Small intestine (tissue), 7 donors: ENCODE measurements around the gene PYGM. TPM values are rescaled to one million over a fixed set of nuclear protein-coding genes. Genes with fewer than 3 reads are reported as not detected.

Experiments used
- DNase-seq, 2 donors: peaks; one replicate each; pipeline versions ENCODE4 v3.0.0 to v3.0.0-alpha.2; 2013
- FAIRE-seq: peaks from 2 replicates; lab custom pipeline; 2012; peaks lifted over from hg19 to GRCh38; lab: Jason Lieb, UNC
- H3K27ac ChIP-seq, 3 donors: one replicate each; pipeline ENCODE4 v1.5.1; 2013; ENCODE audit warnings: low read length in 2 of 3, mild to moderate bottlenecking in 2 of 3, control low read depth in 1 of 3, inconsistent platforms in 1 of 3, low read depth in 1 of 3, moderate library complexity in 1 of 3
- H3K27me3 ChIP-seq, 3 donors: one replicate each; pipeline ENCODE4 v1.6.1; 2013; ENCODE audit warnings: low read length in 3 of 3, inconsistent platforms in 1 of 3; ENCODE audit not compliant: control insufficient read depth in 3 of 3, insufficient read depth in 3 of 3
- H3K36me3 ChIP-seq, 3 donors: one replicate each; pipeline ENCODE4 v1.6.1; 2013; ENCODE audit warnings: low read length in 3 of 3, inconsistent platforms in 1 of 3, low read depth in 1 of 3, mild to moderate bottlenecking in 1 of 3, moderate library complexity in 1 of 3; ENCODE audit not compliant: control insufficient read depth in 3 of 3, insufficient read depth in 2 of 3
- H3K4me1 ChIP-seq, 3 donors: one replicate each; pipeline ENCODE4 v1.6.1; 2013; ENCODE audit warnings: low read length in 2 of 3, inconsistent platforms in 1 of 3, low read depth in 1 of 3, mild to moderate bottlenecking in 1 of 3, moderate library complexity in 1 of 3; ENCODE audit not compliant: control insufficient read depth in 3 of 3, insufficient read depth in 2 of 3
- H3K4me3 ChIP-seq, 3 donors: one replicate each; pipeline ENCODE4 v1.5.1; 2013; ENCODE audit warnings: low read length in 3 of 3, control low read depth in 1 of 3, inconsistent platforms in 1 of 3, low read depth in 1 of 3, mild to moderate bottlenecking in 1 of 3, moderate library complexity in 1 of 3
- H3K9me3 ChIP-seq, 2 donors: one replicate each; pipeline ENCODE4 v1.6.1; 2013; ENCODE audit warnings: low read depth in 1 of 2, low read length in 1 of 2; ENCODE audit not compliant: control insufficient read depth in 2 of 2, insufficient read depth in 1 of 2
- WGBS, 3 donors: extraction: QIAGEN DNeasy Blood & Tissue Kit; methylation state at CpG; one replicate each; pipeline ENCODE4 v1.1.7; 2013; 5-methylcytosine and 5-hydroxymethylcytosine counted together
- polyA plus RNA-seq, 4 donors: library from polyadenylated mRNA; stranded (reverse) in 3 of 4; unstranded in 1 of 4; fragments of 200-250 nt in 3 of 4; fragments of 120-200 nt in 1 of 4; gene quantifications; one replicate each; pipeline versions ENCODE4 v1.2.1 to v1.2.3, GENCODE V29; 2013
- donor health status: healthy with polysubstance abuse.
- donor health status: control.
- donor health status: control.
- donor health status: Bipolar disorder and iron deficiency.
- donor health status: healthy.

Gene PYGM
- polyA plus RNA-seq, 4 donors: 0.54 to 1.5 (median 1.1) TPM

DNA sequence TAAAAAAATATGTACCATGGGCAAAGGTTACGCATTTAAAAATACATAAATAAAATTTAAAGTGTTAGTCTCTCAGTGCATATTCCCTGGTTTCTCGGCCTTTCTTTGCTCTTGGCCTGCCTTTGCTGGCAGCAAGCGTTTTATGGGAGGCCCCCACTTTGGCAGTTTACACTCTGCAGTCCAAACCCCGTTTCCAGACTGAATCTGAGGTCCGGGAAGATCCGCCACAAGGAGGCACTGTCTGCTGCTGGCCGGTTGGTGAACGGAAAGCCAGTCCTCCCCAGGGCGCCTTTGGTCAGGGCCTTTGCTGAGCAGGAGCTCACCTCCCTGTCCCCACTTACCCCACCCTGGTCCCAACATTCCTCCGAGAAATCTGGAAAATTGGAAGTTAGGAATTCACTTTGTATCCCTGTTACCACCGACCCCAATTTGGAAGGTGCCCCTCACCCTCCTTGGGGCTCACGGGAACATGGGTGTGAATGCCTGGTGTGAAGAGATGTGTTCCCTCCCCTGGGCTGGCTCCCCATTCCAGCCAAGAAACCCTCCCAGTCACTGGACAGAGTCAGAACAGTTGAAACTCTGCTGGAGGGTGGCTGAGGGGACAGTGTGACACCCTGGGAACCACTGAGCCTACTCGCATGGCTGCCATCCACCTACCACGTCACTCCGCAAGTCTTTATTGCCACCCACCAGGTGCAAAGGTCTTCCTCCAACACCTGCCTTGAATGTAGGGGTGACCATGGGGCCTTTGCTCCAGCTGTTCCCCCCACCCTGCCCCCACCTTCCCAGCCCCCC is 27.9 kb upstream of the PYGM start:
- peaks cover 0 to 17% (median 0%) of the 10 kb centered on the region in 3 donors for H3K4me1 ChIP-seq
- FAIRE-seq (no peak), DNase-seq (peak; percentile 82 to 85)
- peak overlapping the region in 1 of 3 donors; percentile 55 for H3K27ac ChIP-seq
- 18 to 36% (median 34%) methylated on average over 15 of the region's 15 CpGs for WGBS, 3 donors
- H3K9me3 ChIP-seq: no peaks in the 10 kb centered on the region
- H3K4me3 ChIP-seq: no peak overlapping the region
- H3K36me3 ChIP-seq: peaks cover 0 to 43% (median 0%) of the 10 kb centered on the region in 3 donors
- H3K27me3 ChIP-seq: no peaks in the 10 kb centered on the region

- WGBS, 3 donors: 90 to 93% (median 92%) methylated on average over 10 of the region's 10 CpGs
- FAIRE-seq (no peak), DNase-seq (no peak)
These were observed 26.5 kb upstream of the PYGM start for GRCh38 chr11:64786308-64786707.

GRCh38 chr11:64784813-64785581 is 25.2 kb upstream of the PYGM start:
- H3K27ac ChIP-seq: no peak overlapping the region
- WGBS, 3 donors: 75 to 82% (median 81%) methylated on average over 12 of the region's 12 CpGs
- no peak for FAIRE-seq

More at GRCh38 chr11:64786308-64786707, 26.5 kb upstream of the PYGM start:
- Histone ChIP-seq H3K9me3 (no peaks in the 10 kb centered on the region), H3K36me3 (peaks cover 0 to 31% (median 0%) of the 10 kb centered on the region in 3 donors), H3K4me3 (no peak overlapping the region), H3K27ac (no peak overlapping the region), H3K27me3 (no peaks in the 10 kb centered on the region), H3K4me1 (peaks cover 0 to 17% (median 0%) of the 10 kb centered on the region in 3 donors)

DNA sequence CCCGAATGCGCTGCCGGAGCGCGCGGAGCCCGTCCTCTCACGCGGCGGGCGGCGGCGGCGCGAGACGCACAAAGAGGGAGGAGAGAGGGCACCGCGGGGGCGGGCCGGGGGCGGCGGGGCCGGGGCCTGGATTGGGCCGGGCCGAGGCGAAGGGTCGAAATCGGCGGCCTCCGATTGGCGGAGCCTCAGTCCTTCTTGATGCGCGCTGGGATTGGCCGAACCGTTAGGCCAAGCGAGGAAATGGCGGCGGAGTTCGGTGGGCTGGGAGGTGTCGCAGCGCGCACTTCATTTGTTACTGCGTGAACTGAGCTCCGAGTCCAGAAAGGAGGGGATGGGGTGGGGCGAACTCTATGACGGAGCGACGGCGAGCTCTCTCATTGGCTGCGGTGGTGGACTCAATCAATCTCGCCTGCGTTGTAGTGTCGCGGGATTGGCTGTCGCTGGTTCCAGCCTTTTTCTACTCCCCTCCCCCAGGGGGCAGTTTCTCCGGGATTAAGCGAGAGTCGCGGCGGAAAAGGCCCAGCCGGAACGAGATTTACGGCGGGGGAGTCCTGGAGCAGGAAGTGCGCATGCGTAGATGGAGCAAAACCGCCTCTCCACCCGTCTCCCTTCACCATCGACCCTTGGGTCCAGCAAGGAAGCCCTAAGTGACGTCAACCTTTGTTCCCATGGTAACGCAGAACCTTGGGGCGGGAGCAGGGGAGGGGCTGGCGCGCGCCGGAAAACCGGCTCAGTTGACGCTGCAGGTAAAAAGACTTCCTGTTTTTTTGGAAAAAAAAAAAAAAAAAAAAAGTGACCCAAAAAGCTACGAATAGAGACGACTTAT is 18.9 kb upstream of the PYGM start, which contains the start of gene SF1:
Gene SF1, minus strand, starts transcription at position 70 of the 826 bp plus-strand sequence. CDS start 150 bp downstream, outside the sequence.
- peaks cover 2 to 7% (median 5%) of the 10 kb centered on the region in 3 donors for H3K4me1 ChIP-seq
- H3K27me3 ChIP-seq: no peaks in the 10 kb centered on the region
- FAIRE-seq (no peak), DNase-seq (peak; percentile 100)
- WGBS, 3 donors: 0 to 1% (median 0%) methylated on average over 60 to 80 of the region's 80 CpGs
- peak within 1 kb of the TSS; percentile 83 to 95 (median 92) for H3K4me3 ChIP-seq
- H3K9me3 ChIP-seq: no peaks in the 10 kb centered on the region
- peaks cover 8 to 21% (median 12%) of the 10 kb centered on the region in 3 donors for H3K36me3 ChIP-seq
- H3K27ac ChIP-seq: peak within 1 kb of the TSS; percentile 97 to 100 (median 98)

More at GRCh38 chr11:64784813-64785581, 25.2 kb upstream of the PYGM start:
- no peaks in the 10 kb centered on the region for H3K27me3 ChIP-seq
- H3K4me1 ChIP-seq: peaks cover 0 to 16% (median 0%) of the 10 kb centered on the region in 3 donors
- DNase-seq: no peak
- H3K9me3 ChIP-seq: no peaks in the 10 kb centered on the region
- H3K36me3 ChIP-seq: peaks cover 0 to 22% (median 0%) of the 10 kb centered on the region in 3 donors
- no peak overlapping the region for H3K4me3 ChIP-seq

DNA sequence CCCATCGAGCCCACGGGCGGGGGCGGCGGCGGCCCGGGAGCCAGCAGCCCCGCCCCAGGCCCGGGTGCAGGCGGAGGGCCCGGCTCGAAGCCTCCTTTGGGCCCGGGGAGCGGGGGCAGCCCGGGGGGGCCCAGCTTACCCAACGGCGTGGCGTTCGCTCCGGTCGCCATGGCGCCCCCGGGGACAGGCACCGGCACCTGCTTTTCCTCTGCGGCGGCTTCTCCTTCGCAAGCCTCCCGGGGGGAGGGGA is 18.4 kb upstream of the PYGM start:
- Histone ChIP-seq H3K4me3 (peak overlapping the region; percentile 66 to 95 (median 92)), H3K4me1 (peaks cover 2 to 7% (median 5%) of the 10 kb centered on the region in 3 donors), H3K9me3 (no peaks in the 10 kb centered on the region), H3K27me3 (no peaks in the 10 kb centered on the region), H3K27ac (peak overlapping the region; percentile 97 to 100 (median 98)), H3K36me3 (peaks cover 11 to 24% (median 16%) of the 10 kb centered on the region in 3 donors)
- DNase-seq (no peak), FAIRE-seq (no peak)
- WGBS, 3 donors: 0 to 1% methylated on average over 11 to 28 of the region's 28 CpGs; no CpG with 5 or more reads in 1 of the 3 donors

GRCh38 chr11:64777449-64778222 is 17.9 kb upstream of the PYGM start:
- no peaks in the 10 kb centered on the region for H3K27me3 ChIP-seq
- 0 to 1% (median 1%) methylated on average over 14 to 98 of the region's 98 CpGs for WGBS, 3 donors
- H3K36me3 ChIP-seq: peaks cover 15 to 28% (median 19%) of the 10 kb centered on the region in 3 donors
- H3K9me3 ChIP-seq: no peaks in the 10 kb centered on the region
- DNase-seq: peak; percentile 89 to 95
- no peak for FAIRE-seq
- H3K4me1 ChIP-seq: peaks cover 2 to 7% (median 5%) of the 10 kb centered on the region in 3 donors
- peak overlapping the region; percentile 97 to 100 (median 98) for H3K27ac ChIP-seq
- H3K4me3 ChIP-seq: peak overlapping the region; percentile 83 to 95 (median 92)

DNA sequence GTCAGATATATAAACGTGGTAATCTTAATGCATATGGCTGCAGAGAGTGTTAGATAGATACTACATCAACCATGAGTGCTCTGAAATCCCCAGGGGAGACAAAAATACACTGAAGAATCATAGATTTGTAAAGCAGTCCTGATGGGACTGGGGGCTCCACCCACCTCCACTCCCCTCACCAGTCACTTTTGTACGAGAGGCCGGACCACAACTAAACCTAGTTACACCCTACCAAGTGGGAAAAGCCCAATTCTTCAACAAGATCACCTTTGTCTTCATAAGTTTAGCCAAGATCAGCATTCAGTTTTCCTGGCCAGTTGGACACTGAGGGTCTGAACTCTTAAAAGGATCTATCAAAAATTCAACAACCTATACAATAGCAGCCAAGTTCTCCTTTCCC is 17.1 kb upstream of the PYGM start:
- 4 to 11% (median 5%) methylated on average over 3 of the region's 3 CpGs for WGBS, 3 donors
- Histone ChIP-seq H3K27ac (peak overlapping the region in 1 of 3 donors; percentile 14), H3K4me1 (peaks cover 2 to 7% (median 5%) of the 10 kb centered on the region in 3 donors), H3K4me3 (peak overlapping the region; percentile 83 to 95 (median 92)), H3K36me3 (peaks cover 17 to 29% (median 22%) of the 10 kb centered on the region in 3 donors), H3K9me3 (no peaks in the 10 kb centered on the region), H3K27me3 (no peaks in the 10 kb centered on the region)
- FAIRE-seq: no peak
- DNase-seq: no peak
